Brain microvascular endothelial cell (primary cell): ENCODE data around the gene PARP1.

Experiments used
- DNase-seq: peaks from one replicate; pipeline ENCODE4 v3.0.0-alpha.2; 2020
- H3K27ac ChIP-seq: fragments of 250-450 bp; sonication (Bioruptor Pico); 2 replicates; pipeline ENCODE4 v1.5.1; 2020; ENCODE audit warnings: mild to moderate bottlenecking, moderate library complexity
- H3K27me3 ChIP-seq: fragments of 250-450 bp; sonication (Bioruptor Pico); replicated peaks from 2 replicates; pipeline ENCODE4 v1.5.1; 2020; ENCODE audit warnings: mild to moderate bottlenecking
- H3K36me3 ChIP-seq: fragments of 250-450 bp; sonication (Bioruptor Pico); replicated peaks from 2 replicates; pipeline ENCODE4 v1.5.1; 2020; ENCODE audit warnings: mild to moderate bottlenecking
- H3K4me3 ChIP-seq: 2 replicates; pipeline ENCODE4 v1.5.1; 2011; ENCODE audit warnings: low read depth, mild to moderate bottlenecking, control low read depth, low read length, moderate library complexity
- in situ Hi-C: cut with HindIII; loops from 2 replicates; pipeline ENCODE4 v1.10.0; 2017; ENCODE audit warnings: low sequenced_read_pairs, low pct_ligation_motif_present
- TF ChIP-seq, protein P1 (sequence below): IDR thresholded peaks from 2 replicates; pipeline ENCODE4 v1.5.1; 2011; ENCODE audit warnings: low read depth, mild to moderate bottlenecking, moderate library complexity, low read length, control low read depth, inconsistent platforms; ENCODE audit errors: missing control alignments

PARP1 gene

DNA sequence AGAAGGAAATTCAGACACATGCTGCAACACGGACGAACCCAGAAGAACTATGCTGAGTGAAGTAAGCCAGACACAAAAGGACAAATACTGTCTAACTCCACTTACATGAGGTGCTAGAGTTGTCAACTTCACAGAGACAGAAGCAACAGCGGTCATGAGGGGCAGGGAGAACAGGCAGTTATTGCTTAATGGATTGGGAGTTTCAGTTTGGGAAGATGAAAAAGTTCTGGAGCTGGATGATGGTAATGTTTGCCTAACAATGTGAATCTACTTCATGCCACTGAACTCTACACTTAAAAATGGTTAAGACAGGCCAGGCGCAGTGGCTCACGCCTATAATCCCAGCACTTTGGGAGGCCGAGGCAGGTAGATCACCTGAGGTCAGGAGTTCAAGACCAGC lies 12.1 kb downstream of the PARP1 start:
- TF ChIP-seq, protein P1, sequence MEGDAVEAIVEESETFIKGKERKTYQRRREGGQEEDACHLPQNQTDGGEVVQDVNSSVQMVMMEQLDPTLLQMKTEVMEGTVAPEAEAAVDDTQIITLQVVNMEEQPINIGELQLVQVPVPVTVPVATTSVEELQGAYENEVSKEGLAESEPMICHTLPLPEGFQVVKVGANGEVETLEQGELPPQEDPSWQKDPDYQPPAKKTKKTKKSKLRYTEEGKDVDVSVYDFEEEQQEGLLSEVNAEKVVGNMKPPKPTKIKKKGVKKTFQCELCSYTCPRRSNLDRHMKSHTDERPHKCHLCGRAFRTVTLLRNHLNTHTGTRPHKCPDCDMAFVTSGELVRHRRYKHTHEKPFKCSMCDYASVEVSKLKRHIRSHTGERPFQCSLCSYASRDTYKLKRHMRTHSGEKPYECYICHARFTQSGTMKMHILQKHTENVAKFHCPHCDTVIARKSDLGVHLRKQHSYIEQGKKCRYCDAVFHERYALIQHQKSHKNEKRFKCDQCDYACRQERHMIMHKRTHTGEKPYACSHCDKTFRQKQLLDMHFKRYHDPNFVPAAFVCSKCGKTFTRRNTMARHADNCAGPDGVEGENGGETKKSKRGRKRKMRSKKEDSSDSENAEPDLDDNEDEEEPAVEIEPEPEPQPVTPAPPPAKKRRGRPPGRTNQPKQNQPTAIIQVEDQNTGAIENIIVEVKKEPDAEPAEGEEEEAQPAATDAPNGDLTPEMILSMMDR: no peak
- Histone ChIP-seq H3K27me3 (no peaks in the 10 kb centered on the region), H3K4me3 (no peak overlapping the region), H3K27ac (no peak overlapping the region), H3K36me3 (peaks cover 8% of the 10 kb centered on the region)
- in situ Hi-C loops: no loop called here
- no peak for DNase-seq

DNA sequence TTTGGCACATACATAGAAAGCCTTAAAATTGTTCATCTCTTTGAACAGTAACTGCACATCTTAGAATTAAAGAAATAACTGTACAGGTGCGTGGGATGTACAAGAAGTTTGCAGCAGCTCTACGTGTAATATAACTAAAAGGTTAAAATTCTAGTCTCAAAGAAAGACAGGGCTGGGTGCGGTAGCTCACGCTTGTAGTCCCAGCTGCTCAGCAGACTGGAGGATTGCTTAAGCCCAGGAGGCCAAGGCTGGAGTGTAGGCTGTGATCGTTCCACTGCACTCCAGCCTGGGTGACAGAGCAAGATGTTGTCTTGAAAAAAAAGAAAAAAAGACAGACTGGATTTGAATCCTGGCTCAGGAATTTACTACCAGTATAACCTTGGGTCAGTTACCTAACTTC lies 13.4 kb downstream of the PARP1 start:
- Histone ChIP-seq H3K27me3 (no peaks in the 10 kb centered on the region), H3K36me3 (peaks cover 7% of the 10 kb centered on the region), H3K27ac (no peak overlapping the region), H3K4me3 (no peak overlapping the region)
- TF ChIP-seq, protein P1: no peak
- in situ Hi-C loops: no loop called here
- no peak for DNase-seq

DNA sequence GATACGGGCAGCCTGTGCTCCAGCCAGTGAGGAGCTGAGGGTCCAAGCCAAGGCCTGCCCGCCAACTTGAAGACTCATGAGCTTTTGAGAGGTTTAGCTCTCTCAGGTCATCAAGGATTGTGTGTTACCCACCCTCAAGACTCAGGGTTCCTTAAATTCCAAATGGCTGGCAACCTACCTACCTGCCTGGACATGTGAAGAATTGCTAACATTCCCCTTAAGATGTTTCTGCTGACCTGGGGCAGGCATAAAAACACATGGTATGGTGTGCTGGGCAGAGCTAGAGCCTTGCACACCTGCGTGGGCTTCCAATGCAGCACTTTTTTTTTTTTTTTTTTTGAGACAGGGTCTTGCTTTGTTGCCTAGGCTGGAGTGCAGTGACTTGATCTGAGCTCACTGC lies 17.2 kb downstream of the PARP1 start:
- no peak for DNase-seq
- Histone ChIP-seq H3K27ac (no peak overlapping the region), H3K36me3 (peaks cover 24% of the 10 kb centered on the region), H3K27me3 (no peaks in the 10 kb centered on the region), H3K4me3 (no peak overlapping the region)
- TF ChIP-seq, protein P1: no peak
- in situ Hi-C loops: no loop called here

DNA sequence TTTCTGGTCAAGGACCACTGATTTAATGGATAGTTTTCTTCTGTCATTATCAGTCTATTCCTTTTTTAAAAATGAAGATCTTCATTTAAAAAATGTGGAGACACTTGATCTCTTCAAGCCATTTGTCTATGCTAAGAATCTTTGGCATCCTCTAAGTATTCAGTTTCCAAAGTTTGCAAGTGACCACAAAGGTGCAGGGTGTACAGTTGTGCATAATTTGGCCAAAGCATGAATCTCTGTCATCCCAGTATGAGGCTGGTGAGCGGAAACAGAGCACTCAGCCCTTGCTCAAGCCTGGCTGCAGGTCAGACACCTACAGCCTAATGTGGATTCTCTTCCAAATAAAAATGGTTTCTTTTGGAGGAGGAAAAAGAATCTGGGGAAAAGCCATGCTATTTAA lies 19.8 kb downstream of the PARP1 start:
- Histone ChIP-seq H3K27me3 (no peaks in the 10 kb centered on the region), H3K4me3 (no peak overlapping the region), H3K36me3 (peaks cover 44% of the 10 kb centered on the region), H3K27ac (no peak overlapping the region)
- TF ChIP-seq, protein P1: no peak
- DNase-seq: no peak
- in situ Hi-C loops: no loop called here

DNA sequence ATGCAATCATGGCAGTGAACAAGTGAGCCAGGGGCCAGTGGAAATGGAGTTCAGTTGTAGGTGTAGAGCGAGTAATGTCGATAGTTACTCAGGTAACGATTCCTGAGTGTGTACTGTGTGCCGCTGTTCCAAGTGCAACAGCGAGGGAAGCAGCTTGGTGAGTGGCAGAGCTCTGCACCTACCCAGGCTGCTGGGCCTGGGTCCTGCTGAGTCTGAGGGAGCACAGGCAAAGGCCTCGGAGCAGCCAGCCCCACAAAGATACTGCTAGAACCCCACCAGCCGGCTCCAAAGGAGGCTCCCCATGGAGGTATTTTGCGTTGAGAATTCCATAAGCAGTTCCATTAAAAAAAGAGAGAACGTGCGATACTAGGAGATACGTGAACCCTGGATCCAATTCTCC lies 23.2 kb downstream of the PARP1 start:
- H3K4me3 ChIP-seq: no peak overlapping the region
- no peaks in the 10 kb centered on the region for H3K27me3 ChIP-seq
- peaks cover 61% of the 10 kb centered on the region for H3K36me3 ChIP-seq
- in situ Hi-C loops: no loop called here
- no peak overlapping the region for H3K27ac ChIP-seq
- TF ChIP-seq, protein P1: no peak
- no peak for DNase-seq

DNA sequence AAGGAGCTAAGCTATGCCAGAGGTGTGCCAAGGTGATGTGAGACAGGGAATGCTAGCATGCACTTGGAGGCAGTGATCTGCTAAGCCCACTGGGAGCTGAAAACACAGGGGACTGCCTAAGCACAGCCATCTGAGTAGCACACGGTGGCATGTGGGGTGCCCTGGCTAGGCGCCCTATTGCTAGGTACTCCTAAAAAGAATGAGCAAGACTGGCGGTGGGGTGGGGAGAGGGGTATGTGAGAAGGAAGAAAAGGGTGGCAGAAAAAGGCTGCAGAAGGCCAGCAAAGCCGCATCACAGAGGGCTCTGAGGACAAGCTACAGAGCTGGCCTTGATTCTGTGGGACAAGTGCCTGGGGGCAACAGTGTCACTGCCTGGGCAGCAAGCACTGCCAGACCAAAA lies 23.9 kb downstream of the PARP1 start:
- TF ChIP-seq, protein P1: no peak
- in situ Hi-C loops: no loop called here
- no peak overlapping the region for H3K4me3 ChIP-seq
- H3K27ac ChIP-seq: no peak overlapping the region
- DNase-seq: no peak
- peaks cover 65% of the 10 kb centered on the region for H3K36me3 ChIP-seq
- no peaks in the 10 kb centered on the region for H3K27me3 ChIP-seq
